ENCODE measurements around the gene ATG16L2.

- TF ChIP-seq CTCF (IDR thresholded peaks at IDR 0.05) (no peak), USF2 (IDR thresholded peaks at IDR 0.05) (no peak), RAD21 (conservative IDR thresholded peaks at IDR 0.05 in 1 of 2, IDR thresholded peaks at IDR 0.05 in 1 of 2) (no peak), CEBPB (IDR thresholded peaks at IDR 0.05) (no peak), POLR2AphosphoS2 (conservative IDR thresholded peaks at IDR 0.05; ENCODE audit: low read length) (no peak), MAX (IDR thresholded peaks at IDR 0.05) (no peak), ZFP36 (IDR thresholded peaks at IDR 0.05; ENCODE audit: borderline replicate concordance, partially characterized antibody) (no peak), FOSL2 (IDR thresholded peaks at IDR 0.05) (no peak), FOSL2 (CRISPR knock-in tag; IDR thresholded peaks at IDR 0.05) (no peak), RFX5 (IDR thresholded peaks at IDR 0.05) (no peak), BHLHE40 (IDR thresholded peaks at IDR 0.05; ENCODE audit: low read depth, low read length) (no peak)
These were observed 50.8 kb downstream of the ATG16L2 start for GRCh38 chr11:72864702-72865655.

Measured in A549 (cell line).